ENCODE measurements around the gene UNC13B. TPM values are rescaled to one million over a fixed set of nuclear protein-coding genes. Genes with fewer than 3 reads are reported as not detected.

Gene UNC13B
- total RNA-seq, 1 donor from 2014 or later: 52.7 TPM

DNA sequence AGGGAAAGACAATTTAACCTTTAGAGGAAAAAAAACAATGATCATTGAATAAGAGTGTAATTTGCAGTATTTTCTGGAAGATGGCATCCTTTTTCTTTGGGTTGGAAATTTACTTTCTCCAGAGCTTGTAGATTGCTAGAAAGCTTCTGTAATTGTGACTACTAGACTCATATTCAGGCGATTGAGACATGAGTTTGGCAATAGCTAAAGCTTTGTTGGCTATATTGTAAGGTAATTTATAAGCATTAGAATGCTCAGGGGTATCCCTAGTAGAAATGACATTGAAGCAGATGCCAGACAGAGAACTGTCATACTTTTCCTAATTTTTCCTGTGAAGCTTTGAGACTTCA is 115.3 kb downstream of the UNC13B start:
- no peak for DNase-seq (ENCODE audit: low read depth)

DNA sequence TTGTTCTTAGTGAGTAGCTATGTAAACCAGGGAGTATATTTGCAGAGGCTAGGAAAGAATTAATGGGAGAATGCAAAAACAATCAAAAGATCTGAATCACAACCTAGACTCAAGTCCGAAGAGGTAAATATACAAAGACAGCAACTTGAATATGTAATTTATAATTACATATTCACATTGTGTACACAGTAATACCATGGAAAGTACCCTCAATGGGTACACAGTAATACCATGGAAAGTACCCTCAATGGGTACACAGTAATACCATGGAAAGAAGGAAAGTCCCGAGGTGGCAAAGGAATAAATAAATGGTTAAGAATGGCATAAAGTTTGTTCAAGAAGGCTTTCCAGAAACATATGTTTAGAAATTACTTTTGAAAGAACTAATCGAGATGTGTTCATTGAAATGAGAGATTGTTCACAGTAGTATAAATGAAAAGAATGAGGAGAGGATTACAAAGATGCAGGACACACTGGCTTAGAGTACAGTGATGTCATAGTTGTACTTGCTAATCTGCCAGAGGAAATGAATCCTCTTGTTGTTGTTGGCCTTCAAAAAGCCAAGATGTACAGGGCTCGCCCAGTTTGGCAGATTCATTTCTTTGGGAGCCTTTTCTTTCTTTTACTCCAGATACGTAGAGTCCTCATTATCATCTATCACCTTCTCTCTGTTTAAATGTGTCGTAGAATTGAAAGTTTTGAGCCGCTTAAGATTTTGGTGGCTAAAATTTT is 116.0 kb downstream of the UNC13B start:
- DNase-seq (ENCODE audit: low read depth): no peak

DNA sequence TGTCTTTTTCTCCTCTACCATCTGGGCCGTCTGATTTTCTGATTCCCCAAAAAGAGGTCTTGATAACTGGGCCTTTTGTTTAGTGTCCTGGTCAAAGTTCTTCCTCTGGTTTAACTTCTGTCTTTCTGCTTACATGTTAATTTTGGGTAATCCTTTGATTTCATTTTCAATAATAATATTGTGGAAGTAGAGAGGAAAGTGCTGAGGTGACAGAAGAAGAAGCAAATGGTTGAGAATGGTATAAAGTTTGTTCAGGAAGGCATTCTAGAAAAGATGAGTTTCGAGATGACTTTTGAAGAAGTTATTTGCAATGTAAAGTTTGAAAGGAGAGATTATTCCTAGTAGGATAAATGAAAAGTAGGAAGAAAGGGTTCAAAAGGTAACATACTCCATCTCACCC is 118.1 kb downstream of the UNC13B start:
- no peak for DNase-seq (ENCODE audit: low read depth)

DNA sequence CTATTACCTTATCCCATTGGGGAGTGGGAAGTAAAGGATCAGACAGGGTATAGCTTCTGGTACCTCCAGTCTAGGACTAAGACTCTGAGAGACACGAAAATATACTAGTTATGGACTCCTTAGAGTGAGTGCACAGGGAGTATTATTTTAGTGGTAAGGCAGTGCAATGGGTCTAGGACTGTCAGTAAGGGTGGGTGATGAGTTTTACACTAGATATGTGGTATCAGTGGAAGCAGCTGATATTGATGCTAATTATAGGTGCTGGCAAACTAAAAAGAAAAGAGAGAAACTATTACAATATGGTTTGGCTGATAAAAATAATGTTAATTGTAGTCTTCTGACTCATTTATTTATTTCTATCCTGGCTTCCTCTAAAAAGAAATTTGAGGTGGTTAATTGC is 118.6 kb downstream of the UNC13B start:
- DNase-seq (ENCODE audit: low read depth): no peak

DNA sequence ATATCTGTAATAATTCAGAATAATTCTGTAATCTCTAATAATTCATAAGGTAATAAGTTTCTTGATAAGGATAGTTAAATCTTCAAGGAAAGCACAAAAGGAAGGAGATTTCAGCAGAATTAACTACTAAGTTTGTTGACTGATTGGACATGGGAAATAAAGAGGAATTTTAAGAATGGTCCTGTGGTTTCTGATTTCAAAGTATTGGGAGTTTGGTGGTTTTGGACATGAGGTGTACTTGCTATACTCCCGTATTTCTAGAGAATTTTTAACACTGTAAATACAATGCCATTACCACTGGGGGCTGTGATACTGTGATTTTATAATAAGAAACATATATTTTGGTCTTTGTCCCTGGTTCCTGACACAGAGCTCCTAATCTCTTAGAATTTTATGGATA is 123.9 kb downstream of the UNC13B start:
- DNase-seq (ENCODE audit: low read depth): peak; percentile 68

DNA sequence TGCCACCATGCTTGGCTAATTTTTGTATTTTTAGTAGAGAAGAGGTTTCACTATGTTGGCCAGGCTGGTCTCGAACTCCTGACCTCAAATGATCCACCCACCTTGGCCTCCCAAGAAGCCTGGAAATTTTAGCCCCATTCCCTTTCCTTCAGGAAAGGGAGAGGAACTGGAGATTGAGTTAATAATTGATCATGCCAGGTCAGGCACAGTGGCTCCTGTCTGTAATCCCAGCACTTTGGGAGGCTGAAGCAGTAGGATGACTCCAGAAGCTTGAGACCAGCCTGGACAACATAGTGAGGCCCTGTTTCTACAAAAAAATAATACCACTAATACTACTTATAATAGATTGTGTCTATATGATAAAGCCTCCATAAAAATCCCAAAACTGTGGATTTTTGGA is 124.6 kb downstream of the UNC13B start:
- peak; percentile 47 for DNase-seq (ENCODE audit: low read depth)

DNA sequence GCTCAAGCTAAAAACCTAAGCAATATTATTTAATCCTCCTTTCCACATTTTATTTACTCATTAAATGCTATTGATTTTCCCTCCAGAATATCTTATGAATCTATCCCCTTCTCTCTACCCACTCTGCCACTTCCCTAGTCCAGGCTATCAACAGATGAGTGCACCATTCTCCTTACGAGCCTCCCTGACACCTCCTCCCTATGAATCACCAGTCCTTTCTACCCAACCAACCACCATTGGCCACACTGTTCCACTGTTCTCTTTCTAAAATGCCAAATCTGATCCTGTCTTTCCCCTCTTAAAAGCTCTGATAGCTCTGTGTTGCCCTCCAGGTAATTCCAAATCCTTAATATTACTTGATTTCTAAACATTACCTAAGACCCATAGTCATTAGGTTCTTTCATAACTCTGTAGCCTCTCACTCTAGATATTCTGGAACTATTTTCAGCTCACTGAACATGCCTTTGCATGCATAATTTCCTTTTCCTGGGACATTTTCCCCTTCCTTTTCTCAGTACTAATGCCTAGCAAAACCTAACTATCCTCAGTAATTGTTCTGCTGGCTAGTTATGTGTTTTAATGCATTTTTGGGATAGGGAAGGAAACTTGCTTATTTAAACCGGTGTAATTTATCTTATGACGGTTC is 126.3 kb downstream of the UNC13B start:
- peak; percentile 71 for DNase-seq (ENCODE audit: low read depth)

DNA sequence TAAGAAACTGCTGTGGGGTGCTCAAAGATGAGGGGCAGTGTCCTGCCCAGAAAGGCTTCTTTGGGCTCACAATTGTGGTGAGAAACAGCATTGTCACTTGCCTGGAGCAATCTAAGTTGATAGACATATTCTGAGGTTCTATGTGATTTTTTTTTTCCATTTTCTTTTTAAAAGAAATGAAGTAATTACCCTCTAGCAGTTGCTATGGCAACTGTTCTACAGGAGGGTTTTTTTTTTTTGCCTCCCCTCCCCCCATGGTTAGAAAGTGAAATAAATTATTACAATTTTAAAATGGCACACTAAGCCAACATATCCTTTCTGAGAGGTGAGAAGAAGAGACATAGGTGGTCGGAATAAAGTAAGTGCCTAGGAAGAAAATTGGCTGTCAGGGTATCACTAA is 127.0 kb downstream of the UNC13B start:
- DNase-seq (ENCODE audit: low read depth): no peak

DNA sequence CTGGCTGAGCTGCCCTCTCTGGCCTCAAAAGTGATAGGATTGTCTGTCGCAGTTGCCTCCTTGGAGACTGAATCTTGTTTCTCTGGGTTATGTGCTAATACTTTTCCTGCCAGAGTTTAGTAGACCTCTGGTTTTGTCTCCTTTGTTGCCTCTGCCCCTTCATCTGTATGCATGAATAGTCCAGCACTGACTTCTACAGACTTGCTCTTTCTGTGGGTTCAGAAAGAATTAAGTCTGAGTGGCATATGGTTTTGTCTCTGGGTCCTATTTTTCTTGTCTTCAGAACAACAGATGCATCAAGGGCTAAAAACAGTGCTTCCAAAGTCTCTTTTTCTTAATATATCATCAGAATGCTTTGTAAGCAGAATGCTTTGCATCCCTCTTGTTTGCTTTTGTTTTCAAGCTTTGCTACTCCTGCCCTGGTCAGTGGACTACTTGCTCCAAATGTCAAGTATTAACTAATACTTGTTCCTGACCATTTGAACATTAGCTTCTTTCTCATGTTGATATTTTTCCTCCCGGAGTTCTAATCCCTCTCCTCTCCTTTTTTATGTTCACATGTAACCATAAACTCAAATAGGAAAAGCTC is 131.7 kb downstream of the UNC13B start:
- peak; percentile 69 for DNase-seq (ENCODE audit: low read depth)

DNA sequence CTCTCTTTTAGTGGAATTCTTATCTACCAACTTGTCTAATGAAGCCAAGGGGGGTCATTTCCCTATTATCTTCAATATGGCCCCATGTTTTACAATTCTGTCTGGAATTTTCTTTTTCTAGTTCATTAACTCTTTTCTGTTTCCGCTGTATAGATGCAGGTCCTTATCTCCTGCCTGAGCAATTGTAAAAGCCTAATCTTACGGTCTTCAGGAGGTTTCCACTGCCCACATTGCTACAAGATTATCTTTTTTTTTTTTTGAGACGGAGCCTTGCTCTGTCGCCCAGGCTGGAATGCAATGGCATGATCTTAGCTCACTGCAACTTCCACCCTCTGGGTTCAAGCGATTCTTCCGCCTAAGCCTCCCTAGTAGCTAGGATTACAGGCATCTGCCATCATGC is 132.3 kb downstream of the UNC13B start:
- DNase-seq (ENCODE audit: low read depth): no peak

DNA sequence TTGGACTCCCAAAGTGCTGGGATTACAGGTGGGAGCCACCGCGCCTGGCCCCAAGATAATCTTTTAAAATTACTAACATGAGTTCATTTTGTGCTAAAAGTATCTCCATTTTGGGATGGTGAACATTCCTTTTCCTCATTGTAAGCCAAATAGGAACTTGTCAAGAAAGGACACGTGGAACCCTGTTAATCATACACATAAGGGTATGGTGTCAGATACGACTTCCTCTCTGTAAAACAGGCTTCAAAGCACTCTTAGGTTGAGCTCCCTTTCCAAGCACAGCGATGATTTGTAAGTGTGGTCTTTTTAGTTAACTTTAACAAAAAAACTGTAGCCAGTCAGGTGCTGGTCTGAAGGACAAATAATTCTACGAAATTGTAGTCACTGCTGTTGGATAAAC is 132.7 kb downstream of the UNC13B start:
- no peak for DNase-seq (ENCODE audit: low read depth)

DNA sequence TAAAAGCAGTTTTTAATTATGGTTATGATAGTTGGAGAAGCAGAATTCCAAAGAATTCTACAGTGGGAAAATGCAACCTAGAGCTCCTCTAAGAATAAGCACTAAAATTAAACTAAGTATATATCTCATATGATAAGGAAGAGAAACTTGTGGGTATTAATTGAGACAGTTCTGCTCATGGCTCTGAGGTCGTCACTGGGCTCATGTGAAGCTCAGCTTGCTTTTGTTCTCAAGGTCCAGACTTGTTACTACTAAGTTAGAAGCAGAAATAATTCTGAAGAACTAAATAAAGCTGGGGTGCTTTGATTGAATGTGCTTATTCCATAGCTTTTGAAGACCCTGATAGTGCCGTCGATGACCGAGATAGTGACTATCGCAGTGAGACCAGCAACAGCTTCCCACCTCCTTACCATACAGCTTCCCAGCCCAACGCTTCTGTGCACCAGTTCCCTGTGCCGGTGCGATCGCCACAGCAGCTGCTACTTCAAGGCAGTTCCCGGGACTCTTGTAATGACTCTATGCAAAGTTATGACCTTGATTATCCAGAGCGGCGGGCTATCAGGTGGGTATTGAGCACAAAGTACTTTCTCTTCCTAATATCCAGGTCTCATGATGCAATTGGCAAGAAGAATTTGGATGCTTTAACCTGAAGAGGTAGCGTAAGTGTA is 133.7 kb downstream of the UNC13B start:
- DNase-seq (ENCODE audit: low read depth): no peak

DNA sequence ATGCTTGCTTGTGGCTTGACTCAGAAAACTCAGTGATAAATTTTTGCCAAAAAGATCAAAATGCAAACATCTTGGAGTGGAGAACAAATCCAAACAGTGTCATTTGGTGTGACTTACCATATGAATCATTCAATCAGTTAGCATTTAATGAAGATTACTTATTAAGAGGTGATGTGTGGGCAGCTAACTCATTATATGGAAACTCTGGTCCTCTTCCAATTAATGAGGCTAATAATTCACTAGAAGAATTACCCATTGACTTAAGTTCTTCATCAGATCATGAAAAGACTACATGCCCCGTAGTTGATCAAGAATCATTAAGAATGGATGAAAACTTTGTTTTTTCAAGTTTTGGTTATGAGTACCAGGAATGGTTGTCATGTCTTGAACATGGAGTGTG is 141.8 kb downstream of the UNC13B start:
- DNase-seq (ENCODE audit: low read depth): peak; percentile 93

DNA sequence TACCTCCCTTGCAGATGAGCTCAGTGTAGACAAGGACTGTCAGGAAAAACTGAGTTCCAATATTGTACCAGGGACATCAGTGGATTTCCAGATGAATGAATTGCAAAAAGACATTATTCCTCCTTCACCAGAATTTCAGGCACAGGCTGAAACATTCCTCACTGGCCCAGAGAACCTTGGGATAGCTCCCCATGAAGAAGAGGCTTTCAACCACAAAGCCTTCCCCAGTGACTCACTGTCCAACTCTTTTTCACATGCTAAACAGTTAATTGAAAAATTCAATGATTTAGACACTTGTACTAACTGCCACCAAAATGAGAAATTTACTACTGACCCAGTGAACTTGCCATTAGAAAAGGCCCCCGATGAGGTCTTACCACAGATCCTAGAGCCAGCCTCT is 144.5 kb downstream of the UNC13B start:
- DNase-seq (ENCODE audit: low read depth): peak; percentile 72

DNA sequence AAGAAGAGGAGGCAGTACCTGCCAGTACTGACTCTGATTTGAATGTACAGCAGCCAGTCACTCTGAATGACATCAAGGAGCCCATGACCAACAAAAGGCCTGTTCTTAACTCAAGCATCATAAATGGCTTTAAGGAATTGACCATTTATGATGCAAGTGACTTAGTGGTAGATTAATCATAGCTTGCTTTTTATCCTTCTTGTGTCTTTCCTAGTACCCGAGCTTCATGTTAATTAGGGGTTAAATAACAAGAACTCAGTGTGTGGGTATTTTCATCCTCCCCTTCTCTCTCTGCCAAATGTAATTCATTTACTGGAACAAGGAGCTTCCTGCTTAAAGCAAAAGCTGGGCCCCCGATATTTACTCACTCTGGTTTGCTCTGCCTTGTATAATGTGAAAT is 146.5 kb downstream of the UNC13B start:
- peak; percentile 66 for DNase-seq (ENCODE audit: low read depth)

DNA sequence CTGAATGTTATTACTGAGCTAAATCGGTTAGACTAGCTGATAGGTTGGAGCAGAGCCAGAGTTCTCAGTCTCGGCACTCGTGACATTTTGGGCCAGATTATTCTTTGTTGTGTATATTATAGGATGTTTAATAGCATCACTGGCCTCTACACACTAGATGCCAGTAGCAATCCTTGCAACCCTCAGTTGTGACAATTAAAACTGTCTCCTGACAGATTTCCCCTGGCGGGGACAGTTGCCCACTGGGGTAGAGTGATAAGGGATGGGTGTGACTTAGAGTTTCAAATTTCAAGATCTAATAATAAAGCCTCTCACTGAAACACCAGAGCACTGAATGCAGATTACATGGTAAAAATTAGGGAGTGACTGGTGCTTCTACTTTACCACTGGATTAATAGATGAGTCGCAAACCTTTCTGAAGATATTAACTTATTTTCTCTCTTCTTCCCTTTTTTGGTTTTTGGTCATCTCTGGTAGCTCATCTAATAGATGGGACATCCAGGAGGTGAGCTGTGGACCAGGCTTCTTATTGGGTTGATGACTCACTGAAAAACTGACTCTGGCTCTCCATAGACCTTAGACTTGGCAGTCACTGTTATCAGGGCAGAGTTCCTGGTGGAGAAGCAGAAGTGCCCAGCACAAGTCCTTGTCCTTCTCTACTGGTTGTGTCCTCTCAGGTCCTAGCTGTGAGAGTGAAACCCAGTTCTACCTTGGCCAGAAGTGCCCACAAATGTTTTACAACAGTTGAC is 150.3 kb downstream of the UNC13B start:
- DNase-seq (ENCODE audit: low read depth): no peak

DNA sequence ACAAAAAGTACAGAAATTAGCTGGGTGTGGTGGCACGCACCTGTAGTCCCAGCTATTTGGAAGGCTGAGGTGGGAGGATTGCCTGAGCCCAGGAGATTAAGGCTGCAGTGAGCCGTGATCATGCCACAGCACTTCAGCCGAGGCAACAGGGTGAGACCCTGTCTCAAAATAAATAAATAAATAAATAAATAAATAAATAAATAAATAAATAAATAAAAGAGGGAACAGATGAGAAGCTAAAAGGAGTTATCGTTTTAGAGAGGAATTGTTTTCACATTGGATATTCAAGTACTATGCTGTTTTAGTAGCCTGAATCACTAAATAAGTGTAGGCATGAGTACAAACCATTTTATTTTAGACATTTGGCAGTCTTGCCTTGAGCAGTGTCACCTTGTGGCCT is 151.7 kb downstream of the UNC13B start:
- no peak for DNase-seq (ENCODE audit: low read depth)

DNA sequence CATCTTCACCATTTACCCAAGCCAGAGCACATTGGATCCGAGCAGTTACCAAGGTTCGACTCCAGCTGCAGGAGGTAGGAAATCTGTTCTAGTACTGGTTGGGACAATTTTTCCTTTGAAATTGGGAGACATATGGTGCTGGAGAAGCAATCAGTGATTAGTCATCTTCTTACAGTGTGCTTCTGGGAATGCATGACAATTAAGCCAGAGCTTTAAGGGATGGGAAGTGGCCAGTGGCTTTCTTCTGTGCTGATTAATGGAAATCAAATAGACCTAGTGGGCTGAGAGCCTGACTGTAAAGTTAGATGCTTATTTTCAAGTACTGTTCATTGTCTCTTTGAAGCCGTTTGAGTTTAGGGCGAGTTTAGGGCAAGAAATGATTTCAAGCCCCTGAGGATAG is 152.1 kb downstream of the UNC13B start:
- peak; percentile 54 for DNase-seq (ENCODE audit: low read depth)

DNA sequence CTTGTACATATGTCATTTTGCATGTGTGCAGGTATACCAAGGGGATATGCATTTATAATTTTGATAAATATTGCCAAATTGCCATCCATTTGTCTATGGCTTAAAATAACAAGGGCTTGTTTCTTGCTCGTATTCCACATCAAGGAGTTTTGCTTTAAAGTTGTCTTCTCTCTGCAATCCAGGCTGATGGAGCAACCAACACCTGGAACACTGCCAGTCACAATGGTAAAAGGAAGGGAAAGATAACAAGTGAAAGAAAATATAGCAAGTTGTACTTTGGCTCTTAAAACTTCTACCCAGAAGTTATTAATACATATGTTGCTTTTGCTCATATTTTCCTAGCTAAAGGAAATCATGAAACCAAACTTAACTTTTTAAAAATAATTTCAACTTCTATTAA is 156.9 kb downstream of the UNC13B start:
- no peak for DNase-seq (ENCODE audit: low read depth)

DNA sequence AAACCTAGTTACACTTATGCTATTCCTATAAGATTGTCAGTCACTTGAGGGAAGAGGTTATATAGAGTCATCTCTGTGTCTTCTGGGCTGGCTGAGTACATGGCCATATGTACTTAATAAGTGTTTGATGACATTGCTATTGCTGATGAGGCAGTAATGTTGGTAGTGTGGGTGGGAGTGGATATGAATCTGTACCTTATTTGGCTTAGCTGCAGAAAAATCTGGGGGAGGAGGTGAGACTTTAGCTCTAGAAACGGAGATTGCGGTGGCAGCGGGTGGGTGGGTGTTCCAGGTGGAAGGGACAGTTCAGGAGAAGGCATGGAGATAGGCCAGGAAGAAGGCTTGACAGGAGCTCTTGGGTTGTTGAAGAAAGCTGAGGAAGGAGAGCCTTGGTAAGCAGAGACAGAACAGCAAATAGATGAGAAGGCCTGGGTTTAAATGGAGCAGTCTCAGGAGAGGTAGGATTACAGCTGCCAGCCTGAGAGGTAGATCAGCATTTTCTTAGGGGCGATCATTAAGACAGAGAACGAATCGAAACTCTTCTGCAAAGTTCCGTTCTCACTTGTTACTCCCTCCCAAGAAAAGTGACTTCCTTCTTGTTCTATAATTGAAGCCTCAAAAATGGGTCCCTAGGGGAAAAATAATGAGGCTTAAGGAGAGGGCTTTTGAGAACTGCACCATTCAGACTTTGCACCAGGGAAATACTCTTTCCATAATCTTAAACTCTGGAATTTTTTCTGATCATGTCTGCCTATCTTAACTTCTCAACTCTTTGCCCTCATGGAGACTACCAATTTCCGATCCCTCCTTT is 160.5 kb downstream of the UNC13B start:
- no peak for DNase-seq (ENCODE audit: low read depth)

DNA sequence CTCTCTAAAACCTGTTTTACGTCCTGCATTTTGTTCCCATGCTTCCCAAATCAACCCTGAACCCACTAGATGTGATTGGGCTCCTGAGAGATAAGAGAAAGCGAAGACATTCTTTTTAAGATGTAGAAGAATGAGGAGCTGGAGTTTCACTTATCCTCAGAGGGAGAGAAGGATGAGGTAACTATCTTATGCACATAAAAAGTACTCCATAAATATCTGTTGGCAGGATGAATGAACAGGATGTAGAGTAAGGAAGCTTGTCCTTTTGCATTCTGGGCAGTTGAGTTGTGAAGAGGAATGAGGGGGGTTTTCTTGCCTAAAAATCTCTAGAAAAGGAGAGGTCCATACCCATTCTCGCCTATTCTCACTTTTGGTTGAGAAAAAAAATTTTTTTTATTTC is 163.2 kb downstream of the UNC13B start:
- no peak for DNase-seq (ENCODE audit: low read depth)
